OCI-LY3 (cell line): ENCODE measurements around the gene ZNRF1.

Experiments used
- EZH2phosphoT487 ChIP-seq: fragments of 200-600 bp; shearing (Covaris generic); IDR thresholded peaks from 2 replicates; pipeline ENCODE4 v1.6.1; 2018; ENCODE audit warnings: antibody characterized with exemption, mixed run types, low read depth
- TF ChIP-seq, protein P1 (sequence below): fragments of 200-600, 300-600 bp; sonication (generic); IDR thresholded peaks from 2 replicates; pipeline ENCODE4 v1.5.1; 2014; ENCODE audit warnings: antibody characterized with exemption, low read length, low read depth

DNA sequence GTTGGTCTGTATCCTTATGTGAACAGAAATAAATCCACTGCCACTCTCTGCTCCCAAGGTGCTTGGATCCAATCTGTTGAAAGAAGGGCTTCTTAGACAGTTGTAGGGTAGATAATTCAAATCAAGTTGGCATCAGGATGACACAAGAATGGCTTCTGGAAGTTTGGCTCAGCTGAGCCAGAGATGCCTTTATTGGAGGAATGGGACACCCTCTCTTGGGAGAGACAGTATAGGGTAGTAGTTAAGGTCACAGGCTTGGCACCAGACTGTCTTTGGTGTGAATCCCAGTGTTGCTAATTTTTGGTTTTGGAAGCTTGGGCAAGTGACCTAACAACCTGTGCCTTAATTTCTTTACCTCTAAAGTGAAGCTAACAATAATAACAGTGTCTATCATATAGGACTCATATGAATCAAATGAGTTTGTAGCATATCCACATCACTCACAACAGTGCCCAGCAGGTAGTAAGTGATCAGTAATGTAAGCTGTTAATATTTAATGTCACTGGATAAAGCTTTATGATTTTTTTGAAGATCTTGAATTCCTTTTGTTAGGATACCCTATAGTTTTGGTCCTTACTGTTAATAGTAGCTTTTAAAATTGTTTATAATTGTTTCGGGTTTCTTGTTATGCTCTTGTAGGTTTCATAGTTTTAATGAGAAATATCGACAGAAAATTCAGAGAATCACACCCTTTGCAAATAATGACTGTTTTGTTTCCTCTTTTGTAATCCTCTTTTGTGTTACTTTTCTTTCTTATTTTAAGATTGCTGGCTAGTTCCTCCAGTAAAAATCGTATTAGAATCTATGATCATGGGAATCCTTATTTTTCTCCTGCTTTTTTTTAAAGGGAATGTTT is 19.1 kb downstream of the ZNRF1 start:
- TF ChIP-seq, protein P1, sequence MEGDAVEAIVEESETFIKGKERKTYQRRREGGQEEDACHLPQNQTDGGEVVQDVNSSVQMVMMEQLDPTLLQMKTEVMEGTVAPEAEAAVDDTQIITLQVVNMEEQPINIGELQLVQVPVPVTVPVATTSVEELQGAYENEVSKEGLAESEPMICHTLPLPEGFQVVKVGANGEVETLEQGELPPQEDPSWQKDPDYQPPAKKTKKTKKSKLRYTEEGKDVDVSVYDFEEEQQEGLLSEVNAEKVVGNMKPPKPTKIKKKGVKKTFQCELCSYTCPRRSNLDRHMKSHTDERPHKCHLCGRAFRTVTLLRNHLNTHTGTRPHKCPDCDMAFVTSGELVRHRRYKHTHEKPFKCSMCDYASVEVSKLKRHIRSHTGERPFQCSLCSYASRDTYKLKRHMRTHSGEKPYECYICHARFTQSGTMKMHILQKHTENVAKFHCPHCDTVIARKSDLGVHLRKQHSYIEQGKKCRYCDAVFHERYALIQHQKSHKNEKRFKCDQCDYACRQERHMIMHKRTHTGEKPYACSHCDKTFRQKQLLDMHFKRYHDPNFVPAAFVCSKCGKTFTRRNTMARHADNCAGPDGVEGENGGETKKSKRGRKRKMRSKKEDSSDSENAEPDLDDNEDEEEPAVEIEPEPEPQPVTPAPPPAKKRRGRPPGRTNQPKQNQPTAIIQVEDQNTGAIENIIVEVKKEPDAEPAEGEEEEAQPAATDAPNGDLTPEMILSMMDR = no peak
- TF ChIP-seq EZH2phosphoT487 = no peak
